ENCODE measurements around the gene LDLRAD3.

- TF ChIP-seq, protein P1, sequence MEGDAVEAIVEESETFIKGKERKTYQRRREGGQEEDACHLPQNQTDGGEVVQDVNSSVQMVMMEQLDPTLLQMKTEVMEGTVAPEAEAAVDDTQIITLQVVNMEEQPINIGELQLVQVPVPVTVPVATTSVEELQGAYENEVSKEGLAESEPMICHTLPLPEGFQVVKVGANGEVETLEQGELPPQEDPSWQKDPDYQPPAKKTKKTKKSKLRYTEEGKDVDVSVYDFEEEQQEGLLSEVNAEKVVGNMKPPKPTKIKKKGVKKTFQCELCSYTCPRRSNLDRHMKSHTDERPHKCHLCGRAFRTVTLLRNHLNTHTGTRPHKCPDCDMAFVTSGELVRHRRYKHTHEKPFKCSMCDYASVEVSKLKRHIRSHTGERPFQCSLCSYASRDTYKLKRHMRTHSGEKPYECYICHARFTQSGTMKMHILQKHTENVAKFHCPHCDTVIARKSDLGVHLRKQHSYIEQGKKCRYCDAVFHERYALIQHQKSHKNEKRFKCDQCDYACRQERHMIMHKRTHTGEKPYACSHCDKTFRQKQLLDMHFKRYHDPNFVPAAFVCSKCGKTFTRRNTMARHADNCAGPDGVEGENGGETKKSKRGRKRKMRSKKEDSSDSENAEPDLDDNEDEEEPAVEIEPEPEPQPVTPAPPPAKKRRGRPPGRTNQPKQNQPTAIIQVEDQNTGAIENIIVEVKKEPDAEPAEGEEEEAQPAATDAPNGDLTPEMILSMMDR (IDR thresholded peaks at IDR 0.05 in 2 of 3, conservative IDR thresholded peaks at IDR 0.05 in 1 of 3; ENCODE audit: borderline replicate concordance in 1 of 3, insufficient read depth in 1 of 3, low read depth in 2 of 3, low read length in 2 of 3), result no peak
- TF ChIP-seq POLR2A (IDR thresholded peaks at IDR 0.05; ENCODE audit: borderline replicate concordance, extremely low read depth, insufficient read depth, insufficient read length) (no peak), CBX3 (IDR thresholded peaks at IDR 0.05; ENCODE audit: low read depth) (no peak), SIN3A (IDR thresholded peaks at IDR 0.05; ENCODE audit: low read depth) (no peak), POLR2AphosphoS5 (IDR thresholded peaks at IDR 0.05; ENCODE audit: low read depth, low read length) (no peak), EZH2phosphoT487 (IDR thresholded peaks at IDR 0.05; ENCODE audit: borderline replicate concordance) (no peak), SP1 (IDR thresholded peaks at IDR 0.05; ENCODE audit: low read depth) (no peak), ZNF274 (IDR thresholded peaks at IDR 0.05; ENCODE audit: low read depth, low read length) (no peak)
- TF ChIP-seq, protein P2, sequence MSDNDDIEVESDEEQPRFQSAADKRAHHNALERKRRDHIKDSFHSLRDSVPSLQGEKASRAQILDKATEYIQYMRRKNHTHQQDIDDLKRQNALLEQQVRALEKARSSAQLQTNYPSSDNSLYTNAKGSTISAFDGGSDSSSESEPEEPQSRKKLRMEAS (IDR thresholded peaks at IDR 0.05), result no peak
These were observed 66.3 kb downstream of the LDLRAD3 start for GRCh38 chr11:36010010-36010740.
